K562 (cell line): Measurements from ENCODE around the gene PACRG.

ENCODE experiments used
- ARNT ChIP-seq, 2 experiments: fragments of 450-650 bp; IDR thresholded peaks; 2 replicates each; pipeline ENCODE4 v1.6.1; 2016; ENCODE audit warnings: mild to moderate bottlenecking in 1 of 2
- HDAC2 ChIP-seq: fragments of 450-650 bp; IDR thresholded peaks from 2 replicates; pipeline ENCODE4 v1.6.1; 2016; ENCODE audit warnings: mild to moderate bottlenecking
- HDAC6 ChIP-seq: IDR thresholded peaks from 2 replicates; pipeline ENCODE4 v1.6.1; 2012; ENCODE audit warnings: low read depth, mild to moderate bottlenecking, control low read depth, inconsistent platforms, low read length, moderate library complexity
- KDM1A ChIP-seq, 2 experiments: fragments of 450-650 bp; IDR thresholded peaks; 2 replicates each; pipeline ENCODE4 v1.6.1; 2016; ENCODE audit warnings: mild to moderate bottlenecking in 2 of 2
- PATZ1 ChIP-seq: fragments of 250-450 bp; sonication (Bioruptor Pico); IDR thresholded peaks from 2 replicates; pipeline ENCODE4 v1.5.0; 2020; ENCODE audit warnings: mild to moderate bottlenecking, borderline replicate concordance
- POLR2A ChIP-seq: fragments of 450-650 bp; conservative IDR thresholded peaks from 2 replicates; pipeline ENCODE4 v1.6.1; 2016
- SRSF9 ChIP-seq: fragments of 200-400 bp; formaldehyde crosslinking; IDR thresholded peaks from 2 replicates; pipeline ENCODE4 v1.6.1; 2017; ENCODE audit warnings: low read depth, low read length, borderline replicate concordance
- ZBTB7A ChIP-seq: IDR thresholded peaks from 2 replicates; pipeline ENCODE4 v1.6.1; 2011; ENCODE audit warnings: low read depth, mild to moderate bottlenecking, low read length, moderate library complexity, borderline replicate concordance; ENCODE audit not compliant: control insufficient read depth
- ZNF121 ChIP-seq: sonication (generic); formaldehyde crosslinking; conservative IDR thresholded peaks from 2 replicates; pipeline ENCODE4 v1.8.0; 2022; ENCODE audit warnings: missing genetic modification reagents
- ZNF24 ChIP-seq: fragments of 450-650 bp; IDR thresholded peaks from 2 replicates; pipeline ENCODE4 v1.6.1; 2016
- ZNF512 ChIP-seq: IDR thresholded peaks from 2 replicates; pipeline ENCODE4 v1.6.1; 2016; ENCODE audit warnings: missing genetic modification characterization, missing compliant biosample characterization
- ZNF740 ChIP-seq, 3 experiments: fragments of 200-800 bp in 1 of 3; sonication (Bioruptor generic) in 1 of 3; sonication (generic) in 1 of 3; formaldehyde crosslinking in 1 of 3; IDR thresholded peaks; 2 replicates each; pipeline versions ENCODE4 v1.6.1 to v1.8.0; 2016 to 2022; ENCODE audit warnings: mild to moderate bottlenecking in 2 of 3, missing compliant biosample characterization in 2 of 3, missing genetic modification characterization in 2 of 3, missing genetic modification reagents in 1 of 3

- TF ChIP-seq ARNT (IDR thresholded peaks at IDR 0.05) (no peak), HDAC6 (no peak), ZNF24 (no peak), HDAC2 (no peak), ZNF512 (tag) (no peak), ZNF121 (CRISPR knock-in tag) (no peak), KDM1A (IDR thresholded peaks at IDR 0.05) (no peak), ZBTB7A (no peak), ZNF740 (CRISPR knock-in tag; IDR thresholded peaks at IDR 0.05) (no peak), ZNF740 (tag; IDR thresholded peaks at IDR 0.05) (no peak), POLR2A (no peak), SRSF9 (no peak), PATZ1 (no peak)
These were observed 597.6 kb downstream of the PACRG start for GRCh38 chr6:163325390-163325784.
